H1 (cell line): ENCODE measurements around the gene GJB3. TPM values are rescaled to one million over a fixed set of nuclear protein-coding genes. Genes with fewer than 3 reads are reported as not detected.
A peak's percentile ranks its signal among the peaks of the same experiment; 100 is the strongest.

Source experiments
- CTCF ChIA-PET: fragments of 300-600 bp; sonication (Branson Sonifier 250); formaldehyde crosslinking; loops from one replicate; lab custom pipeline; 2021; ENCODE audit not compliant: partially characterized antibody; lab: Charles Lee
- POLR2A ChIA-PET: fragments of 300-600 bp; sonication (Branson Sonifier 250); formaldehyde crosslinking; loops from one replicate; lab custom pipeline; 2021; ENCODE audit warnings: inconsistent platforms; ENCODE audit not compliant: partially characterized antibody; lab: Charles Lee
- DNase-seq, 2 experiments: peaks; one replicate each; pipeline versions ENCODE4 v3.0.0 to v3.0.0-alpha.2; 2010 to 2022; ENCODE audit warnings: low spot score in 2 of 2, low read depth in 1 of 2, mixed read lengths in 1 of 2
- FAIRE-seq: peaks from 2 replicates; lab custom pipeline; 2011; peaks lifted over from hg19 to GRCh38; lab: Jason Lieb, UNC
- H2AFZ ChIP-seq: 2 replicates; pipeline ENCODE4 v1.8.1; 2012; ENCODE audit warnings: low read length, inconsistent platforms
- H2AK5ac ChIP-seq: 2 replicates; pipeline ENCODE4 v1.6.1; 2013; ENCODE audit warnings: low read depth, low read length
- H2BK120ac ChIP-seq: replicated peaks from 2 replicates; pipeline ENCODE3; 2013; ENCODE audit warnings: low read depth, low read length, inconsistent platforms
- H2BK12ac ChIP-seq: 2 replicates; pipeline ENCODE4 v1.6.1; 2013; ENCODE audit warnings: low read depth, low read length
- H2BK15ac ChIP-seq: 2 replicates; pipeline ENCODE4 v1.6.1; 2013; ENCODE audit warnings: low read length
- H2BK20ac ChIP-seq: 2 replicates; pipeline ENCODE4 v1.6.1; 2013; ENCODE audit warnings: low read length
- H2BK5ac ChIP-seq: 2 replicates; pipeline ENCODE4 v1.6.1; 2013; ENCODE audit warnings: low read depth, low read length
- H3K14ac ChIP-seq: 2 replicates; pipeline ENCODE4 v1.6.1; 2013; ENCODE audit warnings: inconsistent platforms; ENCODE audit not compliant: insufficient read length
- H3K18ac ChIP-seq: 2 replicates; pipeline ENCODE4 v1.6.1; 2013; ENCODE audit warnings: low read length; ENCODE audit errors: extremely low read depth
- H3K23ac ChIP-seq: 2 replicates; pipeline ENCODE4 v1.6.1; 2013; ENCODE audit warnings: inconsistent platforms; ENCODE audit not compliant: insufficient read length
- H3K23me2 ChIP-seq: 2 replicates; pipeline ENCODE4 v1.6.1; 2013; ENCODE audit warnings: low read depth, low read length
- H3K27ac ChIP-seq: 2 replicates; pipeline ENCODE4 v1.6.1; 2011; ENCODE audit warnings: low read depth, low read length, inconsistent platforms
- H3K27me3 ChIP-seq, 4 experiments: replicated peaks in 1 of 4; 1 replicate in 1 of 4; 2 replicates in 3 of 4; pipeline versions ENCODE4 v1.6.1 to v1.8.1; 2011 to 2013; ENCODE audit warnings: low read length in 3 of 4, mild to moderate bottlenecking in 3 of 4, inconsistent platforms in 2 of 4, mixed read lengths in 2 of 4, moderate library complexity in 1 of 4; ENCODE audit not compliant: control insufficient read depth in 3 of 4, insufficient read depth in 3 of 4; ENCODE audit errors: extremely low read depth in 1 of 4
- H3K36me3 ChIP-seq, 4 experiments: 2 replicates each; pipeline versions ENCODE4 v1.6.1 to v1.8.1; 2011 to 2013; ENCODE audit warnings: mild to moderate bottlenecking in 4 of 4, low read length in 3 of 4, moderate library complexity in 2 of 4, control low read depth in 1 of 4, inconsistent platforms in 1 of 4; ENCODE audit not compliant: insufficient read depth in 4 of 4, control insufficient read depth in 2 of 4
- H3K4ac ChIP-seq: replicated peaks from 2 replicates; pipeline ENCODE3; 2013; ENCODE audit warnings: low read length, low read depth, mixed read lengths, inconsistent platforms; ENCODE audit not compliant: insufficient read length
- H3K4me1 ChIP-seq, 4 experiments: replicated peaks in 1 of 4; 1 replicate in 1 of 4; 2 replicates in 3 of 4; pipeline versions ENCODE4 v1.6.1 to v1.8.1; 2011 to 2013; ENCODE audit warnings: low read length in 3 of 4, inconsistent platforms in 2 of 4, mixed read lengths in 1 of 4; ENCODE audit not compliant: insufficient read depth in 4 of 4, control insufficient read depth in 3 of 4
- H3K4me2 ChIP-seq, 2 experiments: 2 replicates each; pipeline versions ENCODE4 v1.6.1 to v1.8.1; 2011 to 2013; ENCODE audit warnings: low read depth in 2 of 2, low read length in 2 of 2, control low read depth in 1 of 2, inconsistent platforms in 1 of 2, mild to moderate bottlenecking in 1 of 2; ENCODE audit not compliant: insufficient read depth in 1 of 2
- H3K4me3 ChIP-seq, 4 experiments: fragments of 200-600, 300-600 bp in 1 of 4; sonication (generic), shearing (Covaris generic), sonication (Bioruptor Twin) in 1 of 4; 2 replicates each; pipeline versions ENCODE4 v1.5.1 to v1.8.1; 2011 to 2016; ENCODE audit warnings: low read length in 4 of 4, low read depth in 3 of 4, control low read depth in 2 of 4, inconsistent platforms in 2 of 4, mild to moderate bottlenecking in 2 of 4, mixed read lengths in 1 of 4, moderate library complexity in 1 of 4; ENCODE audit not compliant: insufficient read depth in 2 of 4; ENCODE audit errors: extremely low read depth in 1 of 4
- H3K56ac ChIP-seq: replicated peaks from 2 replicates; pipeline ENCODE3; 2013; ENCODE audit warnings: low read depth, mild to moderate bottlenecking, mixed read lengths, low read length, inconsistent platforms; ENCODE audit not compliant: insufficient read length
- H3K79me1 ChIP-seq: 2 replicates; pipeline ENCODE4 v1.6.1; 2013; ENCODE audit warnings: low read depth, low read length, control low read depth
- H3K79me2 ChIP-seq, 2 experiments: 2 replicates each; pipeline versions ENCODE4 v1.6.1 to v1.8.1; 2012 to 2013; ENCODE audit warnings: low read length in 2 of 2, mild to moderate bottlenecking in 2 of 2, inconsistent platforms in 1 of 2; ENCODE audit not compliant: insufficient read depth in 2 of 2, control insufficient read depth in 1 of 2
- H3K9ac ChIP-seq, 4 experiments: replicated peaks in 1 of 4; 1 replicate in 1 of 4; 2 replicates in 3 of 4; pipeline versions ENCODE4 v1.6.1 to v1.8.1; 2011 to 2013; ENCODE audit warnings: low read depth in 3 of 4, low read length in 3 of 4, control low read depth in 2 of 4, mild to moderate bottlenecking in 2 of 4, moderate library complexity in 2 of 4, inconsistent platforms in 1 of 4; ENCODE audit errors: extremely low read depth in 1 of 4
- H3K9me3 ChIP-seq, 2 experiments: 2 replicates each; pipeline versions ENCODE4 v1.6.1 to v1.8.1; 2012 to 2013; ENCODE audit warnings: mild to moderate bottlenecking in 2 of 2, moderate library complexity in 2 of 2, control low read depth in 1 of 2, inconsistent platforms in 1 of 2, low read depth in 1 of 2, low read length in 1 of 2, mixed read lengths in 1 of 2; ENCODE audit not compliant: insufficient read depth in 2 of 2
- H4K20me1 ChIP-seq, 2 experiments: replicated peaks in 1 of 2; 2 replicates each; pipeline versions ENCODE3 to v1.8.1; 2011 to 2013; ENCODE audit warnings: inconsistent platforms in 2 of 2, low read length in 2 of 2, mild to moderate bottlenecking in 1 of 2; ENCODE audit not compliant: insufficient read depth in 2 of 2, control insufficient read depth in 1 of 2
- H4K5ac ChIP-seq: 2 replicates; pipeline ENCODE4 v1.6.1; 2013; ENCODE audit warnings: low read length, low read depth, mixed read lengths, inconsistent platforms; ENCODE audit not compliant: insufficient read length
- H4K8ac ChIP-seq: 2 replicates; pipeline ENCODE4 v1.8.0; 2013; ENCODE audit warnings: mild to moderate bottlenecking, moderate library complexity, low read length, inconsistent platforms; ENCODE audit not compliant: insufficient read depth; ENCODE audit errors: extremely low read depth
- H4K91ac ChIP-seq: replicated peaks from 2 replicates; pipeline ENCODE3; 2013; ENCODE audit warnings: low read length, mixed read lengths, inconsistent platforms; ENCODE audit not compliant: insufficient read length
- CBX8 ChIP-seq: fragments of 300-800, 300-1000 bp; sonication (generic); IDR thresholded peaks from 2 replicates; pipeline ENCODE4 v1.7.1; 2016; ENCODE audit warnings: low read depth, low read length, borderline replicate concordance
- CTBP2 ChIP-seq: IDR thresholded peaks from 2 replicates; pipeline ENCODE4 v1.7.0; 2011; ENCODE audit warnings: borderline replicate concordance, mild to moderate bottlenecking, moderate library complexity, mixed read lengths, low read length; ENCODE audit not compliant: insufficient read depth, insufficient read length
- RAD21 ChIP-seq, 2 experiments: IDR thresholded peaks in 1 of 2; conservative IDR thresholded peaks in 1 of 2; 2 replicates each; pipeline ENCODE4 v1.6.1; 2011; ENCODE audit warnings: low read depth in 2 of 2, low read length in 2 of 2, improper control_type of control experiment in 1 of 2, inconsistent platforms in 1 of 2, mild to moderate bottlenecking in 1 of 2, moderate library complexity in 1 of 2
- YY1 ChIP-seq: IDR thresholded peaks from 2 replicates; pipeline ENCODE4 v1.6.1; 2011; ENCODE audit warnings: low read depth, mild to moderate bottlenecking, low read length
- WGBS, 2 experiments: shearing (Covaris generic) in 1 of 2; methylation state at CpG; one replicate each; pipeline versions ENCODE4 v1.1.6 to v1.1.7; 2013 to 2015; ENCODE audit warnings: low lambda C conversion rate in 2 of 2, mixed read lengths in 2 of 2, inconsistent platforms in 1 of 2, low coverage in 1 of 2, missing lambda C conversion rate in 1 of 2; ENCODE audit not compliant: insufficient replicate concordance in 2 of 2, insufficient coverage in 1 of 2, insufficient read length in 1 of 2; ENCODE audit errors: extremely low coverage in 1 of 2, missing lambda C conversion rate in 1 of 2; 5-methylcytosine and 5-hydroxymethylcytosine counted together
- polyA plus RNA-seq, 7 experiments: library from polyadenylated mRNA; depleted of rRNA in 3 of 7; stranded (reverse) in 5 of 7; unstranded in 2 of 7; fragments of >200 nt in 5 of 7; fragments of 200-250 nt in 2 of 7; gene quantifications; 1 replicate in 5 of 7; 2 replicates in 1 of 7; 4 replicates in 1 of 7; pipeline versions ENCODE4 v1.2.1 to v1.2.3, GENCODE V29; 2011 to 2013; ENCODE audit warnings: missing spikeins in 2 of 7, mixed read lengths in 2 of 7
- total RNA-seq: library from RNA; stranded (reverse); fragmentation: NEBNext Ultra II Directional; extraction: Animal tissue kit (Norgen Biotek cat#: 25700); gene quantifications from 2 replicates; pipeline ENCODE4 v1.2.1, GENCODE V29; 2021
- TF ChIP-seq, protein P1 (sequence below), 3 experiments: IDR thresholded peaks; 1 replicate in 2 of 3; 2 replicates in 1 of 3; pipeline versions ENCODE4 v1.5.1 to v1.6.1; 2011; ENCODE audit warnings: low read length in 3 of 3, mild to moderate bottlenecking in 3 of 3, inconsistent platforms in 2 of 3, low read depth in 1 of 3, moderate library complexity in 1 of 3; ENCODE audit not compliant: insufficient read depth in 1 of 3; ENCODE audit errors: control extremely low read depth in 1 of 3

The GJB3 gene
- total and polyA plus RNA-seq, 2 of the 8 experiments (the other 6 are each of a cell fraction or from before 2014, with no cell fraction given) = 0.93 to 1.6 TPM

DNA sequence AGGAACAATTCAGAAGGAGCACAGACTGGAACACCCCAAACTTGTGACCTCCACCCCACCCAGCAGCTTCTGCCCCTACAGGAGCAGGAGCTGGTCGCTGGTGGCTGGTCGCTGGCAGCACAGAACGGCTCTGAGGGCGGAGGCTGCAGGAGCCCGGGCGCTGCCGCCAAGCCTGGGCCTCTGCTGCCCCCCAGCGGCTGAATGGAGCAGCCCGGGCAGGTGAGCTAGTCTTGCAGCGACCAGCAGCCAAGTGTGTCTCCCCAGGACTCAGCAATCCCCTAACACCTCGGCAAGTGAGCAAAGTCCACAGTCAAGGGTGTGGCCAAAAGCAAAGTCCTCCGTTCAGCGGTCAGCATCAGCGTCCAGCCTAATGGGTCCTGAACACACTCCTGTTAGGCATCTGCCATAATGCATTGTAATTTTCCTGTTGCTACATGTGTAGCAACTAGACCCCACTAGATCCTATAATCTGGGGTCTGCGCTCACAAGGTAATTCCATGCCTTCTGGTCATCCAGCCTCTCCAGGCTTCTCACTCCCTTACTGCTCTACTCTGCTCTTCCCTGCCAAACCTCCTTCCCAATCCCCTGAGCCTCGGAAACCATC, 38.2 kb upstream of the GJB3 start:
- FAIRE-seq = no peak
- H3K9ac ChIP-seq = no peak overlapping the region
- H2AFZ ChIP-seq = peak overlapping the region; percentile 88; the same call in 1 of the 2 replicates

More for the DNA sequence above, 38.2 kb upstream of the GJB3 start:
- H2BK5ac ChIP-seq = no peak overlapping the region
- H4K5ac ChIP-seq = no peak overlapping the region
- no peak overlapping the region for H4K8ac ChIP-seq
- no peaks in the 10 kb centered on the region for H3K9me3 ChIP-seq
- no peak for TF ChIP-seq CBX8
- TF ChIP-seq RAD21 (IDR thresholded peaks at IDR 0.05 in 1 of 2, conservative IDR thresholded peaks at IDR 0.05 in 1 of 2; ENCODE audit: low read depth in 2 of 2, low read length in 2 of 2) = peak; percentile 98 to 99
- TF ChIP-seq, protein P1, sequence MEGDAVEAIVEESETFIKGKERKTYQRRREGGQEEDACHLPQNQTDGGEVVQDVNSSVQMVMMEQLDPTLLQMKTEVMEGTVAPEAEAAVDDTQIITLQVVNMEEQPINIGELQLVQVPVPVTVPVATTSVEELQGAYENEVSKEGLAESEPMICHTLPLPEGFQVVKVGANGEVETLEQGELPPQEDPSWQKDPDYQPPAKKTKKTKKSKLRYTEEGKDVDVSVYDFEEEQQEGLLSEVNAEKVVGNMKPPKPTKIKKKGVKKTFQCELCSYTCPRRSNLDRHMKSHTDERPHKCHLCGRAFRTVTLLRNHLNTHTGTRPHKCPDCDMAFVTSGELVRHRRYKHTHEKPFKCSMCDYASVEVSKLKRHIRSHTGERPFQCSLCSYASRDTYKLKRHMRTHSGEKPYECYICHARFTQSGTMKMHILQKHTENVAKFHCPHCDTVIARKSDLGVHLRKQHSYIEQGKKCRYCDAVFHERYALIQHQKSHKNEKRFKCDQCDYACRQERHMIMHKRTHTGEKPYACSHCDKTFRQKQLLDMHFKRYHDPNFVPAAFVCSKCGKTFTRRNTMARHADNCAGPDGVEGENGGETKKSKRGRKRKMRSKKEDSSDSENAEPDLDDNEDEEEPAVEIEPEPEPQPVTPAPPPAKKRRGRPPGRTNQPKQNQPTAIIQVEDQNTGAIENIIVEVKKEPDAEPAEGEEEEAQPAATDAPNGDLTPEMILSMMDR (IDR thresholded peaks at IDR 0.05; ENCODE audit: control extremely low read depth in 1 of 3, insufficient read depth in 1 of 3, low read depth in 1 of 3, low read length in 3 of 3) = peak; percentile 90 to 98 (median 98)
- TF ChIP-seq CTBP2 = peak; percentile 49
- TF ChIP-seq YY1 = 0 out of 2 replicates have a peak, but pooled peaks have one; percentile 23
- H3K18ac ChIP-seq = no peak overlapping the region
- H4K20me1 ChIP-seq = no peaks in the 10 kb centered on the region
- DNase-seq = peak in 1 of 2 experiments; percentile 98
- H3K23ac ChIP-seq = no peak overlapping the region
- ChIA-PET CTCF (interaction anchor here (0.5 to 5.4 kb wide), 67 partner anchors 9 to 1115 kb away, joined by 3 to 42 read pairs (median 4); partner anchors contain the start of genes GJB3, GJB4 and GJB5), POLR2A (no interaction called here)
- H3K23me2 ChIP-seq = no peaks in the 10 kb centered on the region; the same call in 1 of the 2 replicates
- no peaks in the 10 kb centered on the region for H3K36me3 ChIP-seq
- H4K91ac ChIP-seq = no peak overlapping the region
- H3K27me3 ChIP-seq = peaks cover 0 to 13% (median 5%) of the 10 kb centered on the region in 4 experiments; a peak in 5 of 7 replicates
- H2BK120ac ChIP-seq = no peak overlapping the region
- no peaks in the 10 kb centered on the region for H3K79me2 ChIP-seq
- H3K4me3 ChIP-seq = no peak overlapping the region
- no peak overlapping the region for H2AK5ac ChIP-seq
- peaks cover 0 to 5% (median 1%) of the 10 kb centered on the region in 4 experiments; a peak in 5 of 7 replicates for H3K4me1 ChIP-seq
- no peak overlapping the region for H3K56ac ChIP-seq
- H3K4me2 ChIP-seq = no peak overlapping the region
- H2BK20ac ChIP-seq = peak overlapping the region; percentile 55; the same call in 1 of the 2 replicates
- H3K14ac ChIP-seq = no peak overlapping the region
- no peak overlapping the region for H3K4ac ChIP-seq
- no peaks in the 10 kb centered on the region for H3K79me1 ChIP-seq
- no peak overlapping the region for H3K27ac ChIP-seq
- WGBS, 2 experiments = 16% methylated on average over 16 of the region's 16 CpGs; no CpG with 5 or more reads in 1 of the 2 experiments
- H2BK12ac ChIP-seq = no peak overlapping the region
- H2BK15ac ChIP-seq = no peak overlapping the region
